ENCODE results near the gene CDR2L. TPM values are rescaled to one million over a fixed set of nuclear protein-coding genes. Genes with fewer than 3 reads are reported as not detected.
A peak's percentile ranks its signal among the peaks of the same experiment; 100 is the strongest.

The CDR2L gene
- 10 to 100 TPM in 6 of 9 donors, 1 to 10 TPM in 3; 1.2 to 17.9 (median 11.5) TPM for total RNA-seq
- 1 to 10 TPM; 3.7 to 5.6 (median 4.1) TPM for polyA plus RNA-seq
- long read RNA-seq, donor 1: 0 reads
- long read RNA-seq, donor 2: 0 reads
- long read RNA-seq, donor 3: 0 reads
- long read RNA-seq, donor 4, partial matches to known transcripts: 0 of 3 reads
- long read RNA-seq, donor 4, other reads (novel, unspliced or antisense): 3 of 3 reads
- long read RNA-seq, donor 5, transcript CDR2L-201 (5 exons, 3,536 nt): major isoform, 5 of 10 reads
- long read RNA-seq, donor 5, partial matches to known transcripts: 3 of 10 reads
- long read RNA-seq, donor 5, other reads (novel, unspliced or antisense): 2 of 10 reads
- long read RNA-seq, donor 6, partial matches to known transcripts: 0 of 1 reads
- long read RNA-seq, donor 6, other reads (novel, unspliced or antisense): 1 of 1 reads
- long read RNA-seq, donor 7: 0 reads
- long read RNA-seq, donor 8, partial matches to known transcripts: 0 of 1 reads
- long read RNA-seq, donor 8, other reads (novel, unspliced or antisense): 0 of 1 reads
- long read RNA-seq, donor 9: 0 reads
- long read RNA-seq, donor 10, partial matches to known transcripts: 179 of 433 reads
- long read RNA-seq, donor 10, other reads (novel, unspliced or antisense): 253 of 433 reads

GRCh38 chr17:74987418-74987908 is at the start of gene CDR2L:
Gene CDR2L (plus strand): TSS chr17:74987632. CDS start chr17:74988044, 412 bp downstream.
- peaks cover 21 to 22% of the 10 kb centered on the region in 2 donors for H3K4me1 ChIP-seq (replicated peaks in 1 of 2)
- intact Hi-C loops (cut with DNase I): no loop called here
- no peaks in the 10 kb centered on the region for H3K9me3 ChIP-seq (replicated peaks in 1 of 3)
- TF ChIP-seq POLR2A (IDR thresholded peaks at IDR 0.05) (peak; percentile 89 to 95), CTCF (IDR thresholded peaks at IDR 0.05) (peak in 1 of 6 experiments; percentile 7)
- DNase-seq: peak; percentile 95 to 99 (median 98)
- H3K27ac ChIP-seq: peak within 1 kb of the TSS; percentile 60 to 93 (median 84)
- H3K36me3 ChIP-seq (replicated peaks in 1 of 2): no peaks in the 10 kb centered on the region
- no peaks in the 10 kb centered on the region for H3K27me3 ChIP-seq
- WGBS, 4 donors: 0 to 2% (median 0%) methylated on average over 10 to 51 of the region's 51 CpGs
- peak within 1 kb of the TSS; percentile 15 to 96 (median 50) for H3K4me3 ChIP-seq

GRCh38 chr17:74938194-74938950 is 49.1 kb upstream of the CDR2L start:
- H3K36me3 ChIP-seq (replicated peaks in 1 of 2): no peaks in the 10 kb centered on the region
- WGBS, 4 donors: 61 to 75% (median 72%) methylated on average over 8 of the region's 8 CpGs
- H3K4me3 ChIP-seq: no peak overlapping the region
- TF ChIP-seq POLR2A (IDR thresholded peaks at IDR 0.05): no peak
- no peak for TF ChIP-seq CTCF (IDR thresholded peaks at IDR 0.05)
- H3K27me3 ChIP-seq: peaks cover 41% of the 10 kb centered on the region
- no peaks in the 10 kb centered on the region for H3K9me3 ChIP-seq (replicated peaks in 1 of 3)
- DNase-seq: no peak
- no peaks in the 10 kb centered on the region for H3K4me1 ChIP-seq (replicated peaks in 1 of 2)
- H3K27ac ChIP-seq: no peak overlapping the region
- intact Hi-C loops (cut with DNase I): no loop called here

GRCh38 chr17:74939534-74939933 is 47.9 kb upstream of the CDR2L start:
- 45 to 50% (median 49%) methylated on average over 8 of the region's 8 CpGs for WGBS, 4 donors
- Histone ChIP-seq H3K27me3 (peaks cover 41% of the 10 kb centered on the region), H3K36me3 (replicated peaks in 1 of 2) (no peaks in the 10 kb centered on the region), H3K4me1 (replicated peaks in 1 of 2) (no peaks in the 10 kb centered on the region), H3K9me3 (replicated peaks in 1 of 3) (no peaks in the 10 kb centered on the region), H3K4me3 (no peak overlapping the region), H3K27ac (no peak overlapping the region)
- TF ChIP-seq POLR2A (IDR thresholded peaks at IDR 0.05) (no peak), CTCF (IDR thresholded peaks at IDR 0.05) (no peak)
- intact Hi-C loops (cut with DNase I): no loop called here
- no peak for DNase-seq

Data from adrenal gland (tissue), 19 donors.